Caco-2 (cell line): ENCODE data around the gene TRIM16. TPM values are rescaled to one million over a fixed set of nuclear protein-coding genes. Genes with fewer than 3 reads are reported as not detected.

Source experiments
- BruUV-seq: library from RNA; stranded (reverse); fragments of 400-500 nt; replicated peaks from 2 replicates; lab custom pipeline; 2021; lab: Mats Ljungman, UMichigan
- CTCF ChIA-PET: fragments of 300-600 bp; sonication (Branson Sonifier 250); formaldehyde crosslinking; loops from one replicate; lab custom pipeline; 2022; ENCODE audit warnings: antibody characterized with exemption; lab: Charles Lee
- POLR2A ChIA-PET: fragments of 300-600 bp; sonication (Branson Sonifier 250); formaldehyde crosslinking; loops from one replicate; lab custom pipeline; 2022; ENCODE audit warnings: antibody characterized with exemption; lab: Charles Lee
- DNase-seq, 2 experiments: peaks; one replicate each; pipeline versions ENCODE4 v3.0.0 to v3.0.0-alpha.2; 2020 to 2022
- H3K27me3 ChIP-seq: replicated peaks from 2 replicates; pipeline ENCODE4 v1.6.0; 2011; ENCODE audit warnings: low read length; ENCODE audit not compliant: control insufficient read depth, insufficient read depth
- H3K36me3 ChIP-seq: 2 replicates; pipeline ENCODE4 v1.5.1; 2011; ENCODE audit warnings: low read length; ENCODE audit not compliant: control insufficient read depth, insufficient read depth
- H3K4me1 ChIP-seq: fragments of 250-450 bp; sonication (Bioruptor Pico); 2 replicates; pipeline ENCODE4 v1.5.1; 2020; ENCODE audit warnings: mild to moderate bottlenecking
- H3K4me3 ChIP-seq: 2 replicates; pipeline ENCODE4 v1.5.1; 2011; ENCODE audit warnings: low read depth, mild to moderate bottlenecking, control low read depth, low read length
- H3K9me3 ChIP-seq: fragments of 250-450 bp; sonication (Bioruptor Pico); 2 replicates; pipeline ENCODE4 v1.5.1; 2020; ENCODE audit warnings: mild to moderate bottlenecking, moderate library complexity
- H3K27ac Mint-ChIP-seq: one replicate; pipeline ENCODE4 v1.8.0; 2022; ENCODE audit warnings: mixed read lengths; ENCODE audit not compliant: unreplicated experiment
- H3K27me3 Mint-ChIP-seq: one replicate; pipeline ENCODE4 v1.8.0; 2022; ENCODE audit warnings: mixed read lengths; ENCODE audit not compliant: insufficient read depth, unreplicated experiment
- H3K36me3 Mint-ChIP-seq: one replicate; pipeline ENCODE4 v1.8.0; 2022; ENCODE audit warnings: mild to moderate bottlenecking, mixed read lengths; ENCODE audit not compliant: insufficient read depth, unreplicated experiment
- H3K4me1 Mint-ChIP-seq: one replicate; pipeline ENCODE4 v1.8.0; 2022; ENCODE audit warnings: low read depth, mixed read lengths; ENCODE audit not compliant: unreplicated experiment
- H3K4me3 Mint-ChIP-seq: one replicate; pipeline ENCODE4 v1.8.0; 2022; ENCODE audit warnings: mild to moderate bottlenecking, moderate library complexity, mixed read lengths; ENCODE audit not compliant: unreplicated experiment
- H3K9me3 Mint-ChIP-seq: one replicate; pipeline ENCODE4 v1.8.0; 2022; ENCODE audit warnings: mixed read lengths; ENCODE audit not compliant: unreplicated experiment
- CTCF ChIP-seq, 2 experiments: fragments of 200-600 bp in 1 of 2; IDR thresholded peaks; 1 replicate in 1 of 2; 2 replicates in 1 of 2; pipeline versions ENCODE4 v1.5.1 to v1.8.0; 2011 to 2022; ENCODE audit warnings: antibody characterized with exemption in 1 of 2, control low read depth in 1 of 2, inconsistent platforms in 1 of 2, low read depth in 1 of 2, low read length in 1 of 2, mild to moderate bottlenecking in 1 of 2, moderate library complexity in 1 of 2; ENCODE audit not compliant: insufficient read depth in 1 of 2, severe bottlenecking in 1 of 2, unreplicated experiment in 1 of 2
- intact Hi-C: fragments of 100-400 bp; cut with micrococcal nuclease; formaldehyde crosslinking; loops from one replicate; pipeline ENCODE4 v1.10.0; 2022; ENCODE audit not compliant: unreplicated experiment
- total RNA-seq: library from RNA; stranded (reverse); gene quantifications from 2 replicates; pipeline ENCODE4 v1.2.3, GENCODE V29; 2022

TRIM16 gene
- total RNA-seq, 1 experiment from 2014 or later: 12.4 TPM

DNA sequence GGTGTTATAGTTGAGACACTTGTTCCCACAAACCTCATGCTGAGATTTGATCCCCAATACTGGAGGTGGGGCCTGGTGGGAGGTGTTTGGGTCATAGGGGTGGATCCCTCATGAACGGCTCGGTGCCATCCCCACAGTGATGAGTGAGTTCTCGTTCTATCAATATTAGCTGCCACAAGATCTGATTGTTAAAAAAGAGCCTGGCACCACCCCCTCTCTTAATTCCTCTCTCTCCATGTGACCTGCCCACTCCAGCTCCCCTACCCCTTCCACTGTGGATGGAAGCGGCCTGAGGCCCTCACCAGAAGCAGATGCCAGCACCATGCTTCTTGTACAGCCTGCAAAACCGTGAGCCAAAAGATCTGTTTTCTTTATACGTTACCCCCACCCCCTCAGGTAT, 31.2 kb downstream of the TRIM16 start:
- Mint-ChIP-seq H3K4me3 (peak overlapping the region; percentile 27), H3K36me3 (peaks cover 6% of the 10 kb centered on the region), H3K27me3 (no peaks in the 10 kb centered on the region), H3K27ac (no peak overlapping the region), H3K4me1 (peaks cover 25% of the 10 kb centered on the region), H3K9me3 (no peaks in the 10 kb centered on the region)
- ChIA-PET POLR2A (no interaction called here), CTCF (no interaction called here)
- DNase-seq: no peak
- Histone ChIP-seq H3K9me3 (no peaks in the 10 kb centered on the region), H3K4me1 (peaks cover 29% of the 10 kb centered on the region), H3K27me3 (no peaks in the 10 kb centered on the region), H3K36me3 (no peaks in the 10 kb centered on the region), H3K4me3 (no peak overlapping the region)
- no peak for TF ChIP-seq CTCF (IDR thresholded peaks at IDR 0.05; ENCODE audit: insufficient read depth in 1 of 2, low read depth in 1 of 2, low read length in 1 of 2, severe bottlenecking in 1 of 2, unreplicated experiment in 1 of 2)
- no TSS peak for BruUV-seq
- intact Hi-C loops: no loop called here

GRCh38 chr17:15651583-15652110, 32.5 kb downstream of the TRIM16 start:
- Mint-ChIP-seq H3K36me3 (no peaks in the 10 kb centered on the region), H3K9me3 (no peaks in the 10 kb centered on the region), H3K27ac (peak overlapping the region; percentile 70), H3K4me1 (peaks cover 17% of the 10 kb centered on the region), H3K27me3 (no peaks in the 10 kb centered on the region), H3K4me3 (peak overlapping the region; percentile 78)
- intact Hi-C loops: no loop called here
- POLR2A ChIA-PET: interaction anchor here (0.7 kb wide), 2 partner anchors 48 to 417 kb away, joined by 3 to 4 read pairs; no protein-coding TSS in a partner anchor
- DNase-seq: peak; percentile 67 to 81
- CTCF ChIA-PET: no interaction called here
- H3K36me3 ChIP-seq: no peaks in the 10 kb centered on the region
- BruUV-seq: no TSS peak
- TF ChIP-seq CTCF (IDR thresholded peaks at IDR 0.05; ENCODE audit: insufficient read depth in 1 of 2, low read depth in 1 of 2, low read length in 1 of 2, severe bottlenecking in 1 of 2, unreplicated experiment in 1 of 2): peak in 1 of 2 experiments; percentile 4
- H3K27me3 ChIP-seq: no peaks in the 10 kb centered on the region
- H3K4me1 ChIP-seq: peaks cover 20% of the 10 kb centered on the region
- no peaks in the 10 kb centered on the region for H3K9me3 ChIP-seq
- peak overlapping the region; percentile 40 for H3K4me3 ChIP-seq

DNA sequence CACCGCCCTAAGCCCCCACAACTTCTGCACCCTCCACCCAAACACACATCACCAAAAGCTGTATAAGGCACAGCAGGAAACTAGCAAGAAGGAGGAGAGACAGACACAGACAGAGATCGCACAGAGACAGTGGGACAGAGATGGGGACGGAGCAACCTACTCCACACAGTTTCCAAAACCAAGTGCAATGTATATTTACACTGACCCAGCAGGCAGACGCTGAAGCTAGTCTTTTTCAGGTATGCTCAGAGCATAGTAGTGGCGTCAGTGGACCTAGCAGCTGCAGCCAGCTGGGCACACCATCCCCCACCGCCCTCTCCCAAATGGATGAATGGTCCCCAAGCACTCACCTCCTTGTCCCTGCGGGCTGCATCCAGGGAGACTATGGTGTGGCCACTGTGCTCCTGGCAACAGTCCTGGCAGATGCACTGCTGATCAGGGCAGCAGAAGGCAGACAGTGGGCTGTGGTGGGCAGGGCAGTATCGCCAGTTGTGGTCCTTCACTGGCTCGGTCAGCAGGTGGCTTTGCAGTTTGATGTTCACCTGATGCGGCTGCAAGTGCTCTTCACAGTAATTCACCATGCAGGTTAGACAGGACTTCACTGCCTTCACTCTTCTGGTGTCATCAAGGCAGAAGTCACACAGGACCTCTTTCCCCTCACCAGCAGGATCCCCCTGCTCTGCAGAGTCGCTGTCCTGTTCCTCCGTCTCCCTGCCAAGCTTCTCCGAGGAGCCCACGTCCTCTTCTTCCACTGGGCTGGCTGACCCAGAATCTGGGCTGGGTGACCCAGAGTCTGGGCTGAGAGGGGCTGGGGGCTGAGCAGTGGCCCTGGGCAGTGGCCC, 33.1 kb downstream of the TRIM16 start:
- peak in 1 of 2 experiments; percentile 23 for DNase-seq
- TF ChIP-seq CTCF (IDR thresholded peaks at IDR 0.05; ENCODE audit: insufficient read depth in 1 of 2, low read depth in 1 of 2, low read length in 1 of 2, severe bottlenecking in 1 of 2, unreplicated experiment in 1 of 2): no peak
- Mint-ChIP-seq H3K4me1 (peaks cover 17% of the 10 kb centered on the region), H3K9me3 (no peaks in the 10 kb centered on the region), H3K27ac (peak overlapping the region; percentile 70), H3K27me3 (no peaks in the 10 kb centered on the region), H3K4me3 (peak overlapping the region; percentile 78), H3K36me3 (no peaks in the 10 kb centered on the region)
- no TSS peak for BruUV-seq
- ChIA-PET POLR2A (interaction anchor here (0.7 kb wide), 2 partner anchors 48 to 416 kb away, joined by 3 to 4 read pairs; no protein-coding TSS in a partner anchor), CTCF (interaction anchor here (0.6 kb wide), 1 partner anchor 293 kb away, joined by 3 read pairs; no protein-coding TSS in a partner anchor)
- intact Hi-C loops: no loop called here
- Histone ChIP-seq H3K4me3 (peak overlapping the region; percentile 40), H3K4me1 (peaks cover 20% of the 10 kb centered on the region), H3K27me3 (no peaks in the 10 kb centered on the region), H3K9me3 (no peaks in the 10 kb centered on the region), H3K36me3 (no peaks in the 10 kb centered on the region)
